ENCODE measurements around the gene LMO1.

Gene LMO1

DNA sequence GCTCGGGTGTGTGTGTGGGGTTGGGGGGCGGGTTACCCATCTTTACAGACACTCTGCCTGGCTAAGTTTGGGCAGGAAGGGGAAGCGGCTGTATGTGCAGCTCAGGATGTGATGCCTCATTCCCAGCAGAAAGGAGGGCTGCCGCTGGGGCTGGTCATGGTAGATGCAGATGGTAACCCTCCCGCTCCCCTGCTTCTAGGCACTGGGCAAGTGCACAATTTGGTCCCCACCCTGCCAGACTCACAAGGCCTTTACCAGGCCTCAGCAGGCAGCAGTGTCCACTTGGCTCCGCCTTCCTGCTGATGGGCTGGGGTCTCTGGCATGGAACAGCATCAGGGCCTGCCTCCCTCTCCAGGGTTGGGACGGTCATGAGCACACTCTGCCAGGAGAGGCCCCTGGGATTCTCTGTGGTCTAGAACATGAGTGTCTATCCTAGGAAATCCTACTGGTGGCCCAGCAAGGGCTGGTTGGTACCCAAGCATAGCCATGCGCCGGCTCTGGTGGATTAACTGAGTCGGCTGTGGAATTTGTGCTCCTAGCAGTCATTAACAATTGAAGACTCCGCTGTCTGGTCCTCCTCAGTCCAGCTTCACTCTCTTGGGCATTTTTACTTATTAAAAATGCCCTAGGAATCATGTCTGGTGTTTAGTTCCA, 4.2 kb downstream of the LMO1 start:
- H3K4me2 ChIP-seq (ENCODE audit: low read length): no peak overlapping the region
- no peak for DNase-seq
- no peak overlapping the region for H3K18ac ChIP-seq (ENCODE audit: low read length)
- no CpG with 5 or more reads among the region's 11 CpGs for WGBS (ENCODE audit: extremely low coverage, insufficient coverage, insufficient read length)
- no peaks in the 10 kb centered on the region for H3K79me2 ChIP-seq (ENCODE audit: control insufficient read depth, insufficient read depth, low read length, poor library complexity)
- H2AK5ac ChIP-seq (ENCODE audit: low read length): no peak overlapping the region
- no peak overlapping the region for H2BK120ac ChIP-seq (ENCODE audit: insufficient read depth, low read length, poor library complexity)
- H2AFZ ChIP-seq (ENCODE audit: insufficient read depth, low read length, poor library complexity): no peak overlapping the region
- H4K91ac ChIP-seq (ENCODE audit: low read depth, low read length): no peak overlapping the region
- no peak overlapping the region for H3K14ac ChIP-seq (ENCODE audit: low read length)
- no peak overlapping the region for H3K4me3 ChIP-seq (ENCODE audit: low read depth, low read length)
- H3K36me3 ChIP-seq (ENCODE audit: control insufficient read depth in 1 of 2, insufficient read depth in 2 of 2, low read length in 2 of 2): no peaks in the 10 kb centered on the region
- H3K9me3 ChIP-seq (ENCODE audit: insufficient read depth, low read depth, low read length): no peaks in the 10 kb centered on the region
- peaks cover 0 to 6% of the 10 kb centered on the region in 2 experiments for H3K4me1 ChIP-seq (ENCODE audit: control insufficient read depth in 1 of 2, insufficient read depth in 2 of 2, low read length in 2 of 2)
- no peak overlapping the region for H3K27ac ChIP-seq (ENCODE audit: low read depth, low read length)
- no peak overlapping the region for H2BK12ac ChIP-seq (ENCODE audit: low read length)
- no peak overlapping the region for H3K4ac ChIP-seq (ENCODE audit: low read depth, low read length)
- no peak overlapping the region for H4K8ac ChIP-seq (ENCODE audit: low read depth, low read length)
- H3K79me1 ChIP-seq (ENCODE audit: low read length): no peaks in the 10 kb centered on the region
- no peak overlapping the region for H2BK5ac ChIP-seq (ENCODE audit: low read depth, low read length, poor library complexity)
- H4K12ac ChIP-seq (ENCODE audit: low read depth, low read length): no peak overlapping the region
- no peak overlapping the region for H3K9ac ChIP-seq (ENCODE audit: low read length)
- H3K27me3 ChIP-seq (ENCODE audit: insufficient read depth, low read length): peaks cover 9% of the 10 kb centered on the region
- no peak overlapping the region for H3K23ac ChIP-seq (ENCODE audit: low read length)

DNA sequence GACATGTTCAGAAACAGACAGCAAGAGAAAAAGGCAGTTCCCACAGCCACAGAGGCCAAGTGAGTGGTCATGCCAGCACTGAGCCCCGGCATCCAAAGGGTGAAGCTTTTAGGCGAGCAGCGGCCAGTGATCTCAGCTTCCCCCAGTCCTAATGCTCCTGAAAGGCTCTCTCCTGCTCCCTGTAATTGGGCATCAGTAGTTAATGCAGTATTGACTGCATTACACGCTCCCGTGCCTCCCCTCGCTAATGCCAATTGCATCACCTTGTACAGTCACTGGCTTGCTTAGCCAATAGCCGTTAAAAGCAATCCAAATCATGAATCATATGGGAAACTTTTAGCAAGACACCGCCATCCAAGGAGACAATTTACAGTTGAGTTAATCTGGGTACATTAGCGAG, 4.9 kb downstream of the LMO1 start:
- DNase-seq: peak; percentile 18 to 61
- no CpG with 5 or more reads among the region's 9 CpGs for WGBS (ENCODE audit: extremely low coverage, insufficient coverage, insufficient read length)
- Histone ChIP-seq H3K23ac (ENCODE audit: low read length) (no peak overlapping the region), H3K79me1 (ENCODE audit: low read length) (no peaks in the 10 kb centered on the region), H2BK12ac (ENCODE audit: low read length) (no peak overlapping the region), H3K79me2 (ENCODE audit: control insufficient read depth, insufficient read depth, low read length, poor library complexity) (no peaks in the 10 kb centered on the region), H3K9ac (ENCODE audit: low read length) (no peak overlapping the region), H3K4ac (ENCODE audit: low read depth, low read length) (no peak overlapping the region), H2AFZ (ENCODE audit: insufficient read depth, low read length, poor library complexity) (no peak overlapping the region), H2BK120ac (ENCODE audit: insufficient read depth, low read length, poor library complexity) (no peak overlapping the region), H2AK5ac (ENCODE audit: low read length) (no peak overlapping the region), H3K4me2 (ENCODE audit: low read length) (no peak overlapping the region), H4K91ac (ENCODE audit: low read depth, low read length) (no peak overlapping the region), H3K36me3 (ENCODE audit: control insufficient read depth in 1 of 2, insufficient read depth in 2 of 2, low read length in 2 of 2) (no peaks in the 10 kb centered on the region), H3K4me3 (ENCODE audit: low read depth, low read length) (no peak overlapping the region), H3K18ac (ENCODE audit: low read length) (no peak overlapping the region), H3K27me3 (ENCODE audit: insufficient read depth, low read length) (peaks cover 9% of the 10 kb centered on the region), H4K12ac (ENCODE audit: low read depth, low read length) (no peak overlapping the region), H3K27ac (ENCODE audit: low read depth, low read length) (no peak overlapping the region), H4K8ac (ENCODE audit: low read depth, low read length) (no peak overlapping the region), H3K4me1 (ENCODE audit: control insufficient read depth in 1 of 2, insufficient read depth in 2 of 2, low read length in 2 of 2) (peaks cover 0 to 6% of the 10 kb centered on the region in 2 experiments), H2BK5ac (ENCODE audit: low read depth, low read length, poor library complexity) (no peak overlapping the region), H3K9me3 (ENCODE audit: insufficient read depth, low read depth, low read length) (no peaks in the 10 kb centered on the region), H3K14ac (ENCODE audit: low read length) (no peak overlapping the region)

- Histone ChIP-seq H3K23ac (ENCODE audit: low read length) (no peak overlapping the region), H3K36me3 (ENCODE audit: control insufficient read depth in 1 of 2, insufficient read depth in 2 of 2, low read length in 2 of 2) (no peaks in the 10 kb centered on the region), H2AFZ (ENCODE audit: insufficient read depth, low read length, poor library complexity) (no peak overlapping the region), H3K27me3 (ENCODE audit: insufficient read depth, low read length) (peaks cover 9% of the 10 kb centered on the region), H3K18ac (ENCODE audit: low read length) (no peak overlapping the region), H2BK120ac (ENCODE audit: insufficient read depth, low read length, poor library complexity) (no peak overlapping the region), H2BK12ac (ENCODE audit: low read length) (no peak overlapping the region), H4K8ac (ENCODE audit: low read depth, low read length) (no peak overlapping the region), H3K14ac (ENCODE audit: low read length) (no peak overlapping the region), H4K12ac (ENCODE audit: low read depth, low read length) (no peak overlapping the region), H3K4me2 (ENCODE audit: low read length) (no peak overlapping the region), H3K9ac (ENCODE audit: low read length) (no peak overlapping the region), H3K27ac (ENCODE audit: low read depth, low read length) (no peak overlapping the region), H3K4me1 (ENCODE audit: control insufficient read depth in 1 of 2, insufficient read depth in 2 of 2, low read length in 2 of 2) (peaks cover 0 to 6% of the 10 kb centered on the region in 2 experiments), H3K79me1 (ENCODE audit: low read length) (no peaks in the 10 kb centered on the region), H3K79me2 (ENCODE audit: control insufficient read depth, insufficient read depth, low read length, poor library complexity) (no peaks in the 10 kb centered on the region), H2AK5ac (ENCODE audit: low read length) (no peak overlapping the region), H3K9me3 (ENCODE audit: insufficient read depth, low read depth, low read length) (no peaks in the 10 kb centered on the region), H3K4me3 (ENCODE audit: low read depth, low read length) (no peak overlapping the region), H3K4ac (ENCODE audit: low read depth, low read length) (no peak overlapping the region), H4K91ac (ENCODE audit: low read depth, low read length) (no peak overlapping the region), H2BK5ac (ENCODE audit: low read depth, low read length, poor library complexity) (no peak overlapping the region)
- no CpG with 5 or more reads among the region's 5 CpGs for WGBS (ENCODE audit: extremely low coverage, insufficient coverage, insufficient read length)
- no peak for DNase-seq
Measured at GRCh38 chr11:8258289-8258688, 5.4 kb downstream of the LMO1 start.

DNA sequence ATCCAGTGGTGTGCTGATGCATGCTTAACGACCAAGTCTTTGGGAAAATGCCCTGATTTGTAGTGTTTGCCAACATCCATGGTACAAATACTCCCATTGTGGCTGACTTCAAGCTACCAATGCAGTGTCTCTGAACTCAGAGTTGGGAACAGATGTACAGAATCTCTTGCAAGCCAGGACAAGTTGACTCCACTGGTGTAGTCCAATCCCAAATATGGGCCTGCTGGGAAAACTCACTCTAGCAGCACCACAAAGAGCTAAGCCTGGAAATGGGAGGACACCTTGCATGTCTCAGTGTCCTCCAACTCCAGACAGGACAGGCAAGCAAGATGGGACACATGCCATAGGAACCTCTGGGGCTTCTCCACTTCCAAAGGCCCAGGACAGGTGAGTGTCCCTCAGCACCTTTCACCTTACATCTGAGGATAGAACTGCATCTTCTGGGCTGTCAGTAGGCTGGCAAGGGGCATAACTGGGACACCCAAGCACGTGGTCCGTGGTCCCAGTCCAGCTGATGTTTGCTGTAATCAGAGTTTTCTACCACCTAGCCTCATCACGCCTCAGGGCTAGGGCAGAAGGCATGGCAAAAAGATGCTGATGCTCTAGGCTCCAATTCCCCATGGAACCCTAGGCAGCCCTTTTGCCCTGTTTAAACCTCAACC, 6.5 kb downstream of the LMO1 start:
- no peak overlapping the region for H2AK5ac ChIP-seq (ENCODE audit: low read length)
- no peak for DNase-seq
- no peak overlapping the region for H3K27ac ChIP-seq (ENCODE audit: low read depth, low read length)
- H3K27me3 ChIP-seq (ENCODE audit: insufficient read depth, low read length): peaks cover 2% of the 10 kb centered on the region
- no peak overlapping the region for H3K18ac ChIP-seq (ENCODE audit: low read length)
- H3K79me1 ChIP-seq (ENCODE audit: low read length): no peaks in the 10 kb centered on the region
- no peak overlapping the region for H4K8ac ChIP-seq (ENCODE audit: low read depth, low read length)
- no peaks in the 10 kb centered on the region for H3K36me3 ChIP-seq (ENCODE audit: control insufficient read depth in 1 of 2, insufficient read depth in 2 of 2, low read length in 2 of 2)
- H3K4me2 ChIP-seq (ENCODE audit: low read length): no peak overlapping the region
- no peak overlapping the region for H3K4ac ChIP-seq (ENCODE audit: low read depth, low read length)
- no peak overlapping the region for H4K12ac ChIP-seq (ENCODE audit: low read depth, low read length)
- no peak overlapping the region for H3K14ac ChIP-seq (ENCODE audit: low read length)
- H3K23ac ChIP-seq (ENCODE audit: low read length): no peak overlapping the region
- H3K4me1 ChIP-seq (ENCODE audit: control insufficient read depth in 1 of 2, insufficient read depth in 2 of 2, low read length in 2 of 2): peaks cover 0 to 8% of the 10 kb centered on the region in 2 experiments
- no peaks in the 10 kb centered on the region for H3K79me2 ChIP-seq (ENCODE audit: control insufficient read depth, insufficient read depth, low read length, poor library complexity)
- H3K9ac ChIP-seq (ENCODE audit: low read length): no peak overlapping the region
- H3K4me3 ChIP-seq (ENCODE audit: low read depth, low read length): no peak overlapping the region
- no CpG with 5 or more reads among the region's 4 CpGs for WGBS (ENCODE audit: extremely low coverage, insufficient coverage, insufficient read length)
- no peak overlapping the region for H2BK12ac ChIP-seq (ENCODE audit: low read length)
- no peak overlapping the region for H2AFZ ChIP-seq (ENCODE audit: insufficient read depth, low read length, poor library complexity)
- no peak overlapping the region for H2BK120ac ChIP-seq (ENCODE audit: insufficient read depth, low read length, poor library complexity)
- no peak overlapping the region for H2BK5ac ChIP-seq (ENCODE audit: low read depth, low read length, poor library complexity)
- no peaks in the 10 kb centered on the region for H3K9me3 ChIP-seq (ENCODE audit: insufficient read depth, low read depth, low read length)
- no peak overlapping the region for H4K91ac ChIP-seq (ENCODE audit: low read depth, low read length)

Measured in trophoblast cell (in vitro differentiated cells and primary cell).